SK-N-SH treated with all-trans-retinoic acid at 6 μM for 48 hours (cell line): ENCODE measurements around the gene PARP16.

Experiments
- CSDC2 ChIP-seq: fragments of 250-450 bp; sonication (Bioruptor Pico); IDR thresholded peaks from 2 replicates; pipeline ENCODE4 v1.5.0; 2020; ENCODE audit warnings: mild to moderate bottlenecking, moderate library complexity
- PPARA ChIP-seq: fragments of 250-450 bp; sonication (Bioruptor Pico); IDR thresholded peaks from 2 replicates; pipeline ENCODE4 v1.5.0; 2020; ENCODE audit warnings: mild to moderate bottlenecking, borderline replicate concordance
- ZFP3 ChIP-seq: fragments of 250-450 bp; sonication (Bioruptor Pico); IDR thresholded peaks from 2 replicates; pipeline ENCODE4 v1.5.0; 2020; ENCODE audit warnings: mild to moderate bottlenecking, moderate library complexity

- TF ChIP-seq PPARA (CRISPR knock-in tag) (no peak), ZFP3 (CRISPR knock-in tag) (no peak), CSDC2 (no peak)
These were observed 14.3 kb upstream of the PARP16 start for GRCh38 chr15:65300924-65301441.
